CD4-positive, alpha-beta memory T cell (primary cell): Measurements from ENCODE around the gene TNIP1. TPM values are rescaled to one million over a fixed set of nuclear protein-coding genes. Genes with fewer than 3 reads are reported as not detected.

Experiments used
- CTCF ChIA-PET: fragments of 350-600 bp; sonication (Branson Sonifier 250); formaldehyde crosslinking; loops from one replicate; lab custom pipeline; 2021; ENCODE audit warnings: inconsistent platforms; ENCODE audit not compliant: partially characterized antibody; lab: Charles Lee
- POLR2A ChIA-PET: fragments of 350-600 bp; sonication (Branson Sonifier 250); formaldehyde crosslinking; loops from one replicate; lab custom pipeline; 2021; ENCODE audit not compliant: partially characterized antibody; lab: Charles Lee
- DNase-seq, 5 donors: peaks; one replicate each; pipeline versions ENCODE4 v3.0.0 to v3.0.0-alpha.2; 2020 to 2022; ENCODE audit warnings: mixed read lengths in 1 of 5
- H3K27ac ChIP-seq: one replicate; pipeline ENCODE4 v1.7.0; 2013; ENCODE audit warnings: low read depth, low read length
- H3K27me3 ChIP-seq: 2 replicates; pipeline ENCODE4 v1.7.0; 2013; ENCODE audit warnings: mild to moderate bottlenecking, low read length, moderate library complexity; ENCODE audit not compliant: insufficient read depth
- H3K36me3 ChIP-seq: 2 replicates; pipeline ENCODE4 v1.7.0; 2013; ENCODE audit warnings: mild to moderate bottlenecking, low read length, moderate library complexity; ENCODE audit not compliant: insufficient read depth
- H3K4me1 ChIP-seq: 2 replicates; pipeline ENCODE4 v1.7.0; 2013; ENCODE audit warnings: mild to moderate bottlenecking, low read length, moderate library complexity; ENCODE audit not compliant: insufficient read depth
- H3K4me3 ChIP-seq, 2 donors: one replicate each; pipeline ENCODE4 v1.7.0; 2013; ENCODE audit warnings: low read length in 2 of 2, mild to moderate bottlenecking in 1 of 2
- H3K9me3 ChIP-seq, 2 donors: one replicate each; pipeline ENCODE4 v1.7.0; 2013; ENCODE audit warnings: low read length in 2 of 2, control low read depth in 1 of 2; ENCODE audit not compliant: control insufficient read depth in 1 of 2
- H3K27ac Mint-ChIP-seq, 7 donors: one replicate each; pipeline ENCODE4 v1.8.0; 2020 to 2021; ENCODE audit warnings: mixed read lengths in 7 of 7, mild to moderate bottlenecking in 6 of 7, inconsistent platforms in 3 of 7, moderate library complexity in 3 of 7
- H3K27me3 Mint-ChIP-seq, 2 donors: one replicate each; pipeline ENCODE4 v1.8.0; 2020 to 2021; ENCODE audit warnings: mixed read lengths in 2 of 2
- H3K36me3 Mint-ChIP-seq, 2 donors: one replicate each; pipeline ENCODE4 v1.8.0; 2020 to 2021; ENCODE audit warnings: mixed read lengths in 2 of 2, inconsistent platforms in 1 of 2, mild to moderate bottlenecking in 1 of 2
- H3K4me1 Mint-ChIP-seq, 4 donors: one replicate each; pipeline ENCODE4 v1.8.0; 2020 to 2021; ENCODE audit warnings: mixed read lengths in 4 of 4, mild to moderate bottlenecking in 1 of 4
- H3K4me3 Mint-ChIP-seq, 8 donors: one replicate each; pipeline ENCODE4 v1.8.0; 2020 to 2021; ENCODE audit warnings: mixed read lengths in 8 of 8, mild to moderate bottlenecking in 7 of 8, moderate library complexity in 6 of 8, inconsistent platforms in 3 of 8
- H3K9me3 Mint-ChIP-seq, 8 donors: one replicate each; pipeline ENCODE4 v1.8.0; 2020 to 2021; ENCODE audit warnings: mixed read lengths in 8 of 8, mild to moderate bottlenecking in 5 of 8, inconsistent platforms in 3 of 8, moderate library complexity in 1 of 8
- intact Hi-C: fragments of 100-400 bp; cut with micrococcal nuclease; formaldehyde crosslinking; loops from one replicate; pipeline ENCODE4 v1.15.1; 2023
- polyA plus RNA-seq, 2 donors: library from polyadenylated mRNA; unstranded; fragments of 300-500 nt; fragmentation: Illumina TruSeq; gene quantifications; one replicate each; pipeline ENCODE4 v1.2.3, GENCODE V29; 2021
- total RNA-seq, 2 experiments: library from RNA; stranded (reverse); gene quantifications; one replicate each; pipeline ENCODE4 v1.2.3, GENCODE V29; 2021

The TNIP1 gene
- total and polyA plus RNA-seq, 4 experiments from 2014 or later = 31.5 to 233 (median 149) TPM

GRCh38 chr5:151051931-151052608 is 28.8 kb downstream of the TNIP1 start:
- peaks cover 92% of the 10 kb centered on the region for H3K36me3 ChIP-seq
- peaks cover 5 to 15% (median 6%) of the 10 kb centered on the region in 4 donors for H3K4me1 Mint-ChIP-seq
- no peak for DNase-seq
- H3K27me3 ChIP-seq = no peaks in the 10 kb centered on the region
- no peaks in the 10 kb centered on the region for H3K9me3 ChIP-seq
- H3K36me3 Mint-ChIP-seq = peaks cover 66 to 87% of the 10 kb centered on the region in 2 donors
- CTCF ChIA-PET = interaction anchor here (0.8 to 13.5 kb wide), 32 partner anchors 8 to 596 kb away, joined by 3 to 601 read pairs (median 6); partner anchors contain the start of gene TNIP1
- peak overlapping the region; percentile 24 to 85 (median 62) for H3K27ac Mint-ChIP-seq
- no peaks in the 10 kb centered on the region for H3K4me1 ChIP-seq
- peaks cover 0 to 2% (median 0%) of the 10 kb centered on the region in 8 donors for H3K9me3 Mint-ChIP-seq
- no peak overlapping the region for H3K4me3 Mint-ChIP-seq
- H3K27ac ChIP-seq = no peak overlapping the region
- no peaks in the 10 kb centered on the region for H3K27me3 Mint-ChIP-seq
- POLR2A ChIA-PET = interaction anchor here (0.9 to 2.8 kb wide), 7 partner anchors 13 to 89 kb away, joined by 3 to 23 read pairs (median 3); no protein-coding TSS in a partner anchor
- H3K4me3 ChIP-seq = no peak overlapping the region
- intact Hi-C loops = loop anchor here (1.0 kb wide), 2 partner anchors 63 to 112 kb away; no protein-coding TSS in a partner anchor

- intact Hi-C loops = loop anchor here (1.0 kb wide), 2 partner anchors 64 to 113 kb away; no protein-coding TSS in a partner anchor
- ChIA-PET CTCF (interaction anchor here (0.6 to 13.5 kb wide), 32 partner anchors 9 to 595 kb away, joined by 3 to 601 read pairs (median 6); partner anchors contain the start of gene TNIP1), POLR2A (interaction anchor here (0.6 to 2.8 kb wide), 8 partner anchors 14 to 90 kb away, joined by 3 to 23 read pairs (median 3); no protein-coding TSS in a partner anchor)
- Mint-ChIP-seq H3K36me3 (peaks cover 62 to 86% of the 10 kb centered on the region in 2 donors), H3K4me3 (no peak overlapping the region), H3K27me3 (no peaks in the 10 kb centered on the region), H3K27ac (peak overlapping the region; percentile 24 to 85 (median 62)), H3K4me1 (peaks cover 5 to 17% (median 6%) of the 10 kb centered on the region in 4 donors), H3K9me3 (peaks cover 0 to 2% (median 0%) of the 10 kb centered on the region in 8 donors)
- DNase-seq = peak; percentile 53 to 70 (median 59)
- peaks cover 88% of the 10 kb centered on the region for H3K36me3 ChIP-seq
- H3K4me1 ChIP-seq = no peaks in the 10 kb centered on the region
- H3K27ac ChIP-seq = no peak overlapping the region
- no peaks in the 10 kb centered on the region for H3K27me3 ChIP-seq
- no peak overlapping the region for H3K4me3 ChIP-seq
- no peaks in the 10 kb centered on the region for H3K9me3 ChIP-seq
These were observed 29.5 kb downstream of the TNIP1 start for GRCh38 chr5:151051066-151051930.

GRCh38 chr5:151048526-151048925 is 32.3 kb downstream of the TNIP1 start:
- intact Hi-C loops = loop anchor here (5.0 kb wide), 1 partner anchor 246 kb away; no protein-coding TSS in a partner anchor
- Mint-ChIP-seq H3K36me3 (peaks cover 67 to 86% of the 10 kb centered on the region in 2 donors), H3K27me3 (no peaks in the 10 kb centered on the region), H3K4me1 (peaks cover 5 to 13% (median 6%) of the 10 kb centered on the region in 4 donors), H3K9me3 (peaks cover 0 to 4% (median 0%) of the 10 kb centered on the region in 8 donors), H3K27ac (peak overlapping the region in 1 of 7 donors; percentile 21), H3K4me3 (no peak overlapping the region)
- no peak for DNase-seq
- POLR2A ChIA-PET = interaction anchor here (0.8 to 1.4 kb wide), 4 partner anchors 21 to 67 kb away, joined by 3 to 6 read pairs (median 4); no protein-coding TSS in a partner anchor
- H3K36me3 ChIP-seq = peaks cover 86% of the 10 kb centered on the region
- H3K4me3 ChIP-seq = no peak overlapping the region
- CTCF ChIA-PET = interaction anchor here (0.6 to 13.5 kb wide), 22 partner anchors 9 to 588 kb away, joined by 3 to 601 read pairs (median 5); partner anchors contain the start of gene TNIP1
- no peaks in the 10 kb centered on the region for H3K27me3 ChIP-seq
- no peaks in the 10 kb centered on the region for H3K4me1 ChIP-seq
- H3K27ac ChIP-seq = no peak overlapping the region
- no peaks in the 10 kb centered on the region for H3K9me3 ChIP-seq

- peaks cover 3 to 11% (median 5%) of the 10 kb centered on the region in 4 donors for H3K4me1 Mint-ChIP-seq
These were observed 32.9 kb downstream of the TNIP1 start for GRCh38 chr5:151047814-151048425.

GRCh38 chr5:151042453-151043093 is 38.3 kb downstream of the TNIP1 start:
- Mint-ChIP-seq H3K27me3 (no peaks in the 10 kb centered on the region), H3K4me1 (peaks cover 0 to 2% (median 0%) of the 10 kb centered on the region in 4 donors), H3K27ac (peak overlapping the region in 1 of 7 donors; percentile 70), H3K9me3 (peaks cover 0 to 2% (median 0%) of the 10 kb centered on the region in 8 donors), H3K36me3 (peaks cover 68 to 87% of the 10 kb centered on the region in 2 donors), H3K4me3 (no peak overlapping the region)
- DNase-seq = no peak
- POLR2A ChIA-PET = no interaction called here
- Histone ChIP-seq H3K4me1 (no peaks in the 10 kb centered on the region), H3K36me3 (peaks cover 86% of the 10 kb centered on the region), H3K4me3 (no peak overlapping the region), H3K27ac (no peak overlapping the region), H3K9me3 (no peaks in the 10 kb centered on the region), H3K27me3 (no peaks in the 10 kb centered on the region)
- CTCF ChIA-PET = interaction anchor here (0.6 to 3.0 kb wide), 3 partner anchors 9 to 73 kb away, joined by 3 to 25 read pairs (median 5); no protein-coding TSS in a partner anchor
- intact Hi-C loops = no loop called here

More at GRCh38 chr5:151047814-151048425, 32.9 kb downstream of the TNIP1 start:
- peak in 2 of 5 donors; percentile 28 to 37 for DNase-seq
- Histone ChIP-seq H3K27me3 (no peaks in the 10 kb centered on the region), H3K4me1 (no peaks in the 10 kb centered on the region), H3K4me3 (no peak overlapping the region), H3K9me3 (no peaks in the 10 kb centered on the region), H3K27ac (no peak overlapping the region), H3K36me3 (peaks cover 88% of the 10 kb centered on the region)
- ChIA-PET POLR2A (interaction anchor here (0.7 to 1.4 kb wide), 4 partner anchors 23 to 94 kb away, joined by 4 to 6 read pairs (median 4); no protein-coding TSS in a partner anchor), CTCF (interaction anchor here (0.9 to 13.5 kb wide), 19 partner anchors 9 to 587 kb away, joined by 3 to 601 read pairs (median 5); partner anchors contain the start of gene TNIP1)
- H3K27me3 Mint-ChIP-seq = no peaks in the 10 kb centered on the region
- H3K9me3 Mint-ChIP-seq = peaks cover 0 to 4% (median 0%) of the 10 kb centered on the region in 8 donors
- no peak overlapping the region for H3K4me3 Mint-ChIP-seq
- H3K36me3 Mint-ChIP-seq = peaks cover 69 to 87% of the 10 kb centered on the region in 2 donors
- peak overlapping the region in 5 of 7 donors; percentile 8 to 86 (median 58) for H3K27ac Mint-ChIP-seq
- intact Hi-C loops = loop anchor here (5.0 kb wide), 1 partner anchor 246 kb away; no protein-coding TSS in a partner anchor
